Right cardiac atrium (tissue), 5 donors: ENCODE data around the gene EXOSC5. TPM values are rescaled to one million over a fixed set of nuclear protein-coding genes. Genes with fewer than 3 reads are reported as not detected.
"Not testable (repeated sequence)": the region's sequence is repeated elsewhere in the genome, so short reads cannot be mapped to it uniquely, and the experiment has no call there.

ENCODE experiments used
- ATAC-seq, 2 donors: fragments of 200-7000 bp; cut with Tn5 transposase; one replicate each; pipeline versions ENCODE4 v1.8.0 to v1.9.1; 2020; ENCODE audit warnings: moderate library complexity in 2 of 2, mild to moderate bottlenecking in 1 of 2
- DNase-seq, 3 donors: peaks; one replicate each; pipeline ENCODE4 v3.0.0-alpha.2; 2020
- H3K27ac ChIP-seq: one replicate; pipeline ENCODE4 v1.5.1; 2013; ENCODE audit warnings: mild to moderate bottlenecking, low read length, control low read depth, moderate library complexity
- H3K27me3 ChIP-seq: one replicate; pipeline ENCODE4 v1.6.1; 2013; ENCODE audit not compliant: control insufficient read depth, insufficient read depth
- H3K4me1 ChIP-seq: one replicate; pipeline ENCODE4 v1.6.1; 2013; ENCODE audit warnings: low read length; ENCODE audit not compliant: control insufficient read depth, insufficient read depth
- H3K4me3 ChIP-seq: one replicate; pipeline ENCODE4 v1.5.1; 2013; ENCODE audit warnings: low read length, control low read depth
- H3K9me3 ChIP-seq: one replicate; pipeline ENCODE4 v1.6.1; 2013; ENCODE audit warnings: low read length; ENCODE audit not compliant: control insufficient read depth
- WGBS: extraction: QIAGEN DNeasy Blood & Tissue Kit; methylation state at CpG from one replicate; pipeline ENCODE4 v1.1.7; 2013; 5-methylcytosine and 5-hydroxymethylcytosine counted together
- intact Hi-C, 4 donors: fragments of 100-400 bp; cut with DNase I; formaldehyde crosslinking; loops; one replicate each; pipeline versions ENCODE4 v1.11.0 to v1.14.0; 2022 to 2023
- polyA plus RNA-seq: library from polyadenylated mRNA; stranded (reverse); fragments of 200-250 nt; gene quantifications from one replicate; pipeline ENCODE4 v1.2.3, GENCODE V29; 2013
- total RNA-seq, 4 donors: library from RNA; stranded (reverse); fragmentation: NEBNext Ultra II Directional; extraction: Animal tissue kit (Norgen Biotek cat#: 25700); gene quantifications; one replicate each; pipeline ENCODE4 v1.2.1, GENCODE V29; 2021
- donor health status: healthy with polysubstance abuse.
- donor health status: DM: no; HTN: yes; CAD: no.
- donor health status: DM: no; HTN: no; CAD: no.
- donor health status: DM: no; HTN: yes; CAD: no; lungs with severe emphysema.
- donor health status: DM: yes; HTN: yes; CAD: no.

Gene EXOSC5
- total and polyA plus RNA-seq, 5 donors, result 8.6 to 12.6 (median 12.1) TPM

- intact Hi-C loops, result no loop called here
- H3K4me1 ChIP-seq, result peaks cover 19% of the 10 kb centered on the region
- ATAC-seq (no peak), DNase-seq (no peak)
- no peaks in the 10 kb centered on the region for H3K9me3 ChIP-seq
- no peak overlapping the region for H3K27ac ChIP-seq
- no peaks in the 10 kb centered on the region for H3K27me3 ChIP-seq
- no peak overlapping the region for H3K4me3 ChIP-seq
- WGBS, result 86% methylated on average over 9 of the region's 9 CpGs
These were observed 17.3 kb upstream of the EXOSC5 start for GRCh38 chr19:41414461-41414860.

- no peaks in the 10 kb centered on the region for H3K9me3 ChIP-seq
- H3K4me3 ChIP-seq, result no peak overlapping the region
- H3K27me3 ChIP-seq, result no peaks in the 10 kb centered on the region
- H3K27ac ChIP-seq, result no peak overlapping the region
- 92% methylated on average over 10 of the region's 10 CpGs for WGBS
- intact Hi-C loops, result no loop called here
- peak in 1 of 3 donors; percentile 46 for DNase-seq
- H3K4me1 ChIP-seq, result peaks cover 21% of the 10 kb centered on the region
- ATAC-seq, result no peak
These were observed 16.8 kb upstream of the EXOSC5 start for GRCh38 chr19:41413947-41414346.

GRCh38 chr19:41412953-41413352 is 15.8 kb upstream of the EXOSC5 start:
- Histone ChIP-seq H3K4me1 (peaks cover 24% of the 10 kb centered on the region), H3K9me3 (no peaks in the 10 kb centered on the region), H3K27ac (no peak overlapping the region), H3K4me3 (no peak overlapping the region), H3K27me3 (no peaks in the 10 kb centered on the region)
- WGBS, result 94% methylated on average over 5 of the region's 5 CpGs
- ATAC-seq (no peak), DNase-seq (no peak)
- intact Hi-C loops, result no loop called here

- DNase-seq (peak; percentile 44 to 78 (median 77)), ATAC-seq (peak; percentile 44 to 55)
These were observed 14.8 kb upstream of the EXOSC5 start for GRCh38 chr19:41411968-41412265.

GRCh38 chr19:41411100-41411967 is 14.2 kb upstream of the EXOSC5 start:
- Histone ChIP-seq H3K27ac (peak overlapping the region; percentile 71), H3K4me1 (peaks cover 26% of the 10 kb centered on the region), H3K27me3 (no peaks in the 10 kb centered on the region), H3K9me3 (no peaks in the 10 kb centered on the region), H3K4me3 (no peak overlapping the region)
- WGBS, result 54% methylated on average over 9 of the region's 9 CpGs
- no peak for DNase-seq
- ATAC-seq, result peak; percentile 4 to 59
- intact Hi-C loops, result no loop called here

More at GRCh38 chr19:41411968-41412265, 14.8 kb upstream of the EXOSC5 start:
- no peak overlapping the region for H3K4me3 ChIP-seq
- peak overlapping the region; percentile 71 for H3K27ac ChIP-seq
- intact Hi-C loops, result no loop called here
- 55% methylated on average over 11 of the region's 11 CpGs for WGBS
- H3K4me1 ChIP-seq, result peaks cover 26% of the 10 kb centered on the region
- no peaks in the 10 kb centered on the region for H3K27me3 ChIP-seq
- no peaks in the 10 kb centered on the region for H3K9me3 ChIP-seq

GRCh38 chr19:41410336-41411054 is 13.3 kb upstream of the EXOSC5 start:
- Histone ChIP-seq H3K9me3 (no peaks in the 10 kb centered on the region), H3K4me1 (peaks cover 26% of the 10 kb centered on the region), H3K4me3 (no peak overlapping the region), H3K27me3 (no peaks in the 10 kb centered on the region), H3K27ac (no peak overlapping the region)
- intact Hi-C loops, result no loop called here
- 73% methylated on average over 23 of the region's 23 CpGs for WGBS
- DNase-seq (peak in 1 of 3 donors; percentile 62), ATAC-seq (no peak)

GRCh38 chr19:41409288-41409687 is 12.1 kb upstream of the EXOSC5 start:
- ATAC-seq, result peak; percentile 31 to 60
- 57% methylated on average over 4 of the region's 4 CpGs for WGBS
- Histone ChIP-seq H3K27me3 (no peaks in the 10 kb centered on the region), H3K4me1 (peaks cover 26% of the 10 kb centered on the region), H3K27ac (peak overlapping the region; percentile 28), H3K4me3 (no peak overlapping the region), H3K9me3 (no peaks in the 10 kb centered on the region)
- intact Hi-C loops, result no loop called here
- DNase-seq, result no peak

DNA sequence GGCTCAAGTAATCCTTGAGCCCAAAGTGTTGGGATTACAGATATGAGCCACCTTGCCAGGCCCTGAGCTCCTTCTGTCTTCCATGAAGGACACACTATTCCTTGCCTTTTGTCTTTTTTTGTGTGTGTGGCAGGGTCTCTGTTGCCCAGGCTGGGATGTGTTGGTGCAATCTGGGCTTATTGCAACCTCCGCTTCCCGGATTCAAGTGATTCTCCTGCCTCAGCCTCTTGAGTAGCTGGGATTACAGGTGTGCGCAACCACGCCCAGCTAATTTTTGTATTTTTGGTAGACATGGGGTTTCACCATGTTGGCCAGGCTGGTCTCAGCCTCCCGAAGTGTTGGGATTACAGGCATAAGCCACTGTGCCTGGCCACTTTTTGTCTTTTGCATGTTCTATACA is 11.7 kb upstream of the EXOSC5 start:
- intact Hi-C loops, DNase-seq, H3K9me3 ChIP-seq, H3K4me3 ChIP-seq, H3K27me3 ChIP-seq, ATAC-seq: not testable (repeated sequence)
- H3K4me1 ChIP-seq, result peaks cover 26% of the 10 kb centered on the region
- peak overlapping the region; percentile 28 for H3K27ac ChIP-seq
- 95% methylated on average over 5 of the region's 5 CpGs for WGBS

DNA sequence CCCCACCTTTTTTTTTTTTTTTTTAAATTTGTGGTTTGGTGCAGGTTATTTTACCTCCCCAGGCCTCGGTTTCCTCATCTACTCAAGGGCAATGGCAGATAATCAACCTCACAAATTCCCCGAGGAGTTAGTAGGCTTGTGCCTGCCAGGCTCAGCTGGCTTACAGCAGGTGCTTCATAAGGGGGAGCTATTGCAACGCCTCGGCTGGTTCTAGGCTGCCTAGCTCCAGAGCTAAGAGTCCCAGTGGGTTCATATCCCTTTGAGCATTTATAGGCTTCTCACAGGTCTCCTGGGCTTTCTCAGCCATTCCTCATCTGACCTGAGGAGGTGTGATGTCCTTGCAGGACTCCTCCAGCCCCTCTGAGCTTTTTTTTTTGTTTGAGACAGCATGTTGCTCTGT is 11.1 kb upstream of the EXOSC5 start:
- WGBS, result 73% methylated on average over 4 of the region's 4 CpGs
- peak overlapping the region; percentile 45 for H3K27ac ChIP-seq
- no peak for DNase-seq
- intact Hi-C loops, result no loop called here
- ATAC-seq, result no peak
- no peak overlapping the region for H3K4me3 ChIP-seq
- no peaks in the 10 kb centered on the region for H3K9me3 ChIP-seq
- peaks cover 26% of the 10 kb centered on the region for H3K4me1 ChIP-seq
- no peaks in the 10 kb centered on the region for H3K27me3 ChIP-seq

GRCh38 chr19:41407271-41407670 is 10.1 kb upstream of the EXOSC5 start:
- ATAC-seq, result peak; percentile 25 to 48
- Histone ChIP-seq H3K4me3 (no peak overlapping the region), H3K9me3 (no peaks in the 10 kb centered on the region), H3K4me1 (peaks cover 26% of the 10 kb centered on the region), H3K27me3 (no peaks in the 10 kb centered on the region), H3K27ac (peak overlapping the region; percentile 30)
- DNase-seq, result peak in 1 of 3 donors; percentile 77
- intact Hi-C loops, result no loop called here
- 37% methylated on average over 4 of the region's 4 CpGs for WGBS

DNA sequence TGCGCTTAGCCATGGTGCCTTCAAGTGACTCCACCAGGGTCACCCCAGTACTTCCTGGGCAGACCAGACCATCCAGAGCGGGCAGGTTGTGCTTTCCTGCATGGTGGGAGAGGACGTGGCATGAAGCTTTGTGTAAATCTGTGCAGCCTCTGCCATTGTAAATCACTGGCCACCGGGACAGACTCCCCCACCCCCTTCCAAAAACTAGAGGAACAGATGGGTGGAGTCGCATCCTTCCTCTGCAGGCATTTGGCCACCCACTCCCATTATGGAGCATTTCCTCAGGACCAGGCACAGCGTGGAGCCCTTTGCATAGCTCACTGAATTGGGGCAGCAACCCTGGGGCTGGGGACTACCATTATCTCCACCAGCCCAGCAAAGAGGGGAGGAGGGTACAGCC is 8.6 kb upstream of the EXOSC5 start:
- Histone ChIP-seq H3K4me1 (peaks cover 15% of the 10 kb centered on the region), H3K27ac (peak overlapping the region; percentile 23), H3K4me3 (no peak overlapping the region), H3K9me3 (no peaks in the 10 kb centered on the region), H3K27me3 (no peaks in the 10 kb centered on the region)
- peak in 2 of 3 donors; percentile 33 to 54 for DNase-seq
- 63% methylated on average over 6 of the region's 6 CpGs for WGBS
- ATAC-seq, result peak; percentile 42 to 76
- intact Hi-C loops, result no loop called here
